Measurements from ENCODE around the gene CCDC158. TPM values are rescaled to one million over a fixed set of nuclear protein-coding genes. Genes with fewer than 3 reads are reported as not detected.
"Not testable (repeated sequence)": the region's sequence is repeated elsewhere in the genome, so short reads cannot be mapped to it uniquely, and the experiment has no call there.

The CCDC158 gene
- total and polyA plus RNA-seq, 2 experiments from 2014 or later: 0.21 to 0.27 TPM

GRCh38 chr4:76426272-76426671 is 5.3 kb upstream of the CCDC158 start:
- Histone ChIP-seq H3K27ac (ENCODE audit: low read depth) (no peak overlapping the region), H3K4me1 (ENCODE audit: insufficient read depth) (no peaks in the 10 kb centered on the region; the same call in 1 of the 2 replicates), H3K4me2 (no peak overlapping the region), H2AFZ (no peak overlapping the region), H3K9me2 (ENCODE audit: insufficient read depth) (no peaks in the 10 kb centered on the region), H3K79me2 (replicated peaks; ENCODE audit: insufficient read depth) (no peaks in the 10 kb centered on the region), H3F3A (replicated peaks; ENCODE audit: low read depth) (no peaks in the 10 kb centered on the region), H3K36me3 (ENCODE audit: insufficient read depth) (no peaks in the 10 kb centered on the region), H3K4me3 (no peak overlapping the region), H4K20me1 (replicated peaks; ENCODE audit: insufficient read depth) (no peaks in the 10 kb centered on the region), H3K27me3 (ENCODE audit: insufficient read depth) (peaks cover 11% of the 10 kb centered on the region)
- Mint-ChIP-seq H3K27ac (no peak overlapping the region), H3K4me3 (no peak overlapping the region), H3K9me3 (peaks cover 20% of the 10 kb centered on the region), H3K27me3 (ENCODE audit: insufficient read depth, low read depth, poor library complexity) (no peaks in the 10 kb centered on the region), H3K4me1 (peaks cover 3% of the 10 kb centered on the region; the same call in 2 of the 3 replicates), H3K36me3 (ENCODE audit: low read depth) (peaks cover 11% of the 10 kb centered on the region; the same call in 2 of the 3 replicates)
- DNase-seq (ENCODE audit: low spot score): peak; percentile 66
- ATAC-seq: peak; percentile 84
- no peak for TF ChIP-seq ZNF331 (CRISPR knock-in tag; IDR thresholded peaks at IDR 0.05; ENCODE audit: low read depth)
- no peak for TF ChIP-seq EZH2phosphoT487 (IDR thresholded peaks at IDR 0.05; ENCODE audit: unreplicated experiment)
- TF ChIP-seq REST (IDR thresholded peaks at IDR 0.05; ENCODE audit: unreplicated experiment): no peak
- TF ChIP-seq ZNF114 (CRISPR knock-in tag; IDR thresholded peaks at IDR 0.05): no peak
- TF ChIP-seq NANOG (IDR thresholded peaks at IDR 0.05; ENCODE audit: borderline replicate concordance): no peak
- TF ChIP-seq JUNB (IDR thresholded peaks at IDR 0.05; ENCODE audit: unreplicated experiment): no peak
- peak; percentile 46 to 69 for TF ChIP-seq CTCF (conservative IDR thresholded peaks at IDR 0.05; ENCODE audit: low read depth in 2 of 2)
- no peak for TF ChIP-seq ZNF462 (CRISPR knock-in tag; IDR thresholded peaks at IDR 0.05)
- TF ChIP-seq CREB1 (CRISPR knock-in tag; IDR thresholded peaks at IDR 0.05; ENCODE audit: low read depth): no peak

- H2AFZ ChIP-seq; H3K27me3 Mint-ChIP-seq (ENCODE audit: insufficient read depth, low read depth, poor library complexity); H3K27ac ChIP-seq (ENCODE audit: low read depth); H3K4me3 Mint-ChIP-seq; H3K4me1 ChIP-seq (ENCODE audit: insufficient read depth); H3F3A ChIP-seq (replicated peaks; ENCODE audit: low read depth); ATAC-seq; H3K4me2 ChIP-seq; H3K79me2 ChIP-seq (replicated peaks; ENCODE audit: insufficient read depth); H3K9me2 ChIP-seq (ENCODE audit: insufficient read depth); H3K4me1 Mint-ChIP-seq; H3K27ac Mint-ChIP-seq; H4K20me1 ChIP-seq (replicated peaks; ENCODE audit: insufficient read depth); H3K36me3 ChIP-seq (ENCODE audit: insufficient read depth); H3K4me3 ChIP-seq; DNase-seq (ENCODE audit: low spot score): not testable (repeated sequence)
- H3K9me3 Mint-ChIP-seq: peaks cover 30% of the 10 kb centered on the region
- peaks cover 18% of the 10 kb centered on the region; the same call in 2 of the 3 replicates for H3K36me3 Mint-ChIP-seq (ENCODE audit: low read depth)
- peaks cover 28% of the 10 kb centered on the region for H3K27me3 ChIP-seq (ENCODE audit: insufficient read depth)
Measured at GRCh38 chr4:76423159-76423558, 2.2 kb upstream of the CCDC158 start.
